ENCODE results near the gene CBY1.
"Not testable (repeated sequence)": the region's sequence is repeated elsewhere in the genome, so short reads cannot be mapped to it uniquely, and the experiment has no call there.

GRCh38 chr22:38615064-38615405, 41.4 kb upstream of the CBY1 start:
- TF ChIP-seq EZH2phosphoT487 (IDR thresholded peaks at IDR 0.05; ENCODE audit: borderline replicate concordance, low read depth, low read length): not testable (repeated sequence)
- TF ChIP-seq, protein P1, sequence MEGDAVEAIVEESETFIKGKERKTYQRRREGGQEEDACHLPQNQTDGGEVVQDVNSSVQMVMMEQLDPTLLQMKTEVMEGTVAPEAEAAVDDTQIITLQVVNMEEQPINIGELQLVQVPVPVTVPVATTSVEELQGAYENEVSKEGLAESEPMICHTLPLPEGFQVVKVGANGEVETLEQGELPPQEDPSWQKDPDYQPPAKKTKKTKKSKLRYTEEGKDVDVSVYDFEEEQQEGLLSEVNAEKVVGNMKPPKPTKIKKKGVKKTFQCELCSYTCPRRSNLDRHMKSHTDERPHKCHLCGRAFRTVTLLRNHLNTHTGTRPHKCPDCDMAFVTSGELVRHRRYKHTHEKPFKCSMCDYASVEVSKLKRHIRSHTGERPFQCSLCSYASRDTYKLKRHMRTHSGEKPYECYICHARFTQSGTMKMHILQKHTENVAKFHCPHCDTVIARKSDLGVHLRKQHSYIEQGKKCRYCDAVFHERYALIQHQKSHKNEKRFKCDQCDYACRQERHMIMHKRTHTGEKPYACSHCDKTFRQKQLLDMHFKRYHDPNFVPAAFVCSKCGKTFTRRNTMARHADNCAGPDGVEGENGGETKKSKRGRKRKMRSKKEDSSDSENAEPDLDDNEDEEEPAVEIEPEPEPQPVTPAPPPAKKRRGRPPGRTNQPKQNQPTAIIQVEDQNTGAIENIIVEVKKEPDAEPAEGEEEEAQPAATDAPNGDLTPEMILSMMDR (conservative IDR thresholded peaks at IDR 0.05; ENCODE audit: low read length): not testable (repeated sequence)
